IPS DF 6.9 (cell line): Measurements from ENCODE around the gene NOX4.
"Not testable (repeated sequence)": the region's sequence is repeated elsewhere in the genome, so short reads cannot be mapped to it uniquely, and the experiment has no call there.

Experiments used
- DNase-seq: peaks from one replicate; pipeline ENCODE4 v3.0.0-alpha.2; 2013; ENCODE audit warnings: low read depth, low spot score
- H3K27ac ChIP-seq: one replicate; pipeline ENCODE4 v1.5.1; 2013; ENCODE audit warnings: low read length, control low read depth
- H3K27me3 ChIP-seq: 2 replicates; pipeline ENCODE4 v1.6.1; 2013; ENCODE audit warnings: mild to moderate bottlenecking, low read length; ENCODE audit not compliant: control insufficient read depth, insufficient read depth
- H3K36me3 ChIP-seq: 2 replicates; pipeline ENCODE4 v1.6.1; 2013; ENCODE audit warnings: low read length; ENCODE audit not compliant: control insufficient read depth, insufficient read depth
- H3K4me1 ChIP-seq: 2 replicates; pipeline ENCODE4 v1.6.1; 2013; ENCODE audit warnings: low read length; ENCODE audit not compliant: control insufficient read depth, insufficient read depth
- H3K4me3 ChIP-seq: 2 replicates; pipeline ENCODE4 v1.5.1; 2013; ENCODE audit warnings: mild to moderate bottlenecking, low read length
- H3K9me3 ChIP-seq: 2 replicates; pipeline ENCODE4 v1.6.1; 2013; ENCODE audit warnings: low read length, inconsistent platforms; ENCODE audit not compliant: control insufficient read depth, insufficient read depth
- WGBS: extraction: QIAGEN DNeasy Blood & Tissue Kit; methylation state at CpG from one replicate; pipeline ENCODE4 v1.1.7; 2013; ENCODE audit warnings: mixed read lengths, missing lambda C conversion rate; ENCODE audit not compliant: insufficient read length, insufficient coverage; 5-methylcytosine and 5-hydroxymethylcytosine counted together

The NOX4 gene

DNA sequence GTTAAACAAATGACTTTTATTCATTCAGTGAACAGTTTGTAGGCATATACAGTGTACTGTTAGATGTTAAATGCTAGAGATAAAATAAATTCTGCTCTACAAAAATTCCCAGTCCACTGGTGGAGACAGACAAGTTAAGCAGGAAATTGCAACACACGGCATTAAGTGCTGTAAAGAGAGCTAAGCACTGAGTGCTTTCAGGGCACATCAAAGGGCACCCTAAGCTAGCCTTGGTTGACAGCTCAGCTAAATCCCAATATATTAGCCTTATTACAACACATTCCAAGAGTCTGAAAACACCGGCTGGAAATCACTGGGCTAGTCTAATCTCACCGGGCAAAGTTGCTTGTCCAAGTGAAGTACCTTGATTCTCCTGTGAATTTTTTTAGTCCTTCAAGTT, 55.1 kb downstream of the NOX4 start:
- H3K27me3 ChIP-seq, result no peaks in the 10 kb centered on the region
- DNase-seq, result no peak
- H3K36me3 ChIP-seq, result no peaks in the 10 kb centered on the region
- H3K9me3 ChIP-seq, result no peaks in the 10 kb centered on the region
- H3K4me3 ChIP-seq, result no peak overlapping the region
- no peaks in the 10 kb centered on the region for H3K4me1 ChIP-seq
- no peak overlapping the region for H3K27ac ChIP-seq
- WGBS, result no CpG with 5 or more reads among the region's 3 CpGs

DNA sequence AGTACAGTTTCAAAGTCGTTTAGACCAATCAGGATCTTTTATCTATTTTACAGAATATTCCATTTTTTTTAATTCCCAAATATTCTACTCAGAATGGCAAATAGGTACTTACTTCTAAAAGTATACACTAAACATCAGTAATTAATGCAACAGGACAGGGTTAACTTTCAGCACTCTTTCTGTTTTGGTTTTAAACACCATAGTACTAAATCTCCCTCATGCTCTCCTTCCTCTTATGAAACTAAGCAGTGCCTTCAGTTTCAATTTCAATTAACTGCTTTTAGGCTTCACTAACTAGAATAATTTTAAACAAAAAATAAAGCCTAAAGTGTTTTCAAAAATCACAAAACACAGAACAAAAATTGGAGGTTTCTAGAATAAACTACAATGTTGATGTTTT, 57.9 kb downstream of the NOX4 start:
- Histone ChIP-seq H3K27ac (no peak overlapping the region), H3K4me3 (no peak overlapping the region), H3K27me3 (no peaks in the 10 kb centered on the region), H3K9me3 (no peaks in the 10 kb centered on the region), H3K4me1 (no peaks in the 10 kb centered on the region), H3K36me3 (no peaks in the 10 kb centered on the region)
- no CpG with 5 or more reads among the region's 1 CpG for WGBS
- DNase-seq, result no peak

DNA sequence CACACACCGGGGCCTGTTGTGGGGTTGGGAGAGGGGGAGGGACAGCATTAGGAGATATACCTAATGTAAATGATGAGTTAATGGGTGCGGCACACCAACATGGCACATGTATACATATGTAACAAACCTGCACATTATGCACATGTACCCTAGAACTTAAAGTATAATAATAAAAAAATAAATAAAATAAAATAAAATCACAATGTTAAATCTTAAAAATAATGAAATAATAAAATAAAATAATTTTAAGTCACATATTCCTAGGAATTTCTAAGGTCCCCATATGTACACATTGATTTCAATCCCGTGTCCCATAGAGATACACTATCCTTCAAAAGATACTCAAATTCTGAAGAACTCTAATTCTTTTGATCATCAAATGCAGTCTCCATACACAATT, 59.0 kb downstream of the NOX4 start:
- H3K4me1 ChIP-seq, DNase-seq, H3K9me3 ChIP-seq, H3K36me3 ChIP-seq, H3K27me3 ChIP-seq, H3K27ac ChIP-seq, H3K4me3 ChIP-seq: not testable (repeated sequence)
- no CpG with 5 or more reads among the region's 3 CpGs for WGBS

DNA sequence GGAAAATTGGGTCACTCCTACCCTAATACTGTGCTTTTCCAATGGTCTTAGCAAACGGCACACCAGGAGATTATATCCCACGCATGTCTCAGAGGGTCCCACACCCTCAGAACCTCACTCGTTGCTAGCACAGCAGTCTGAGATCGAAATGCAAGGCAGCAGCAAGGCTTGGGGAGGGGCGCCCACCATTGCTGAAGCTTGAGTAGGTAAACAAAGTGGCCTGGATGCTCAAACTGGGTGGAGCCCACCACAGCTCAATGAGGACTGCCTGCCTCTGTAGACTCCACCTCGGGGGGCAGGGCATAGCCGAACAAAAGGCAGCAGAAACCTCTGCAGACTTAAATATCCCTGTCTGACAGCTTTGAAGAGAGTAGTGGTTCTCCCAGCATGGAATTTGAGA, 64.7 kb downstream of the NOX4 start:
- not testable (repeated sequence) for H3K4me3 ChIP-seq, H3K27me3 ChIP-seq, H3K36me3 ChIP-seq, H3K27ac ChIP-seq, H3K9me3 ChIP-seq, DNase-seq, H3K4me1 ChIP-seq
- no CpG with 5 or more reads among the region's 7 CpGs for WGBS

DNA sequence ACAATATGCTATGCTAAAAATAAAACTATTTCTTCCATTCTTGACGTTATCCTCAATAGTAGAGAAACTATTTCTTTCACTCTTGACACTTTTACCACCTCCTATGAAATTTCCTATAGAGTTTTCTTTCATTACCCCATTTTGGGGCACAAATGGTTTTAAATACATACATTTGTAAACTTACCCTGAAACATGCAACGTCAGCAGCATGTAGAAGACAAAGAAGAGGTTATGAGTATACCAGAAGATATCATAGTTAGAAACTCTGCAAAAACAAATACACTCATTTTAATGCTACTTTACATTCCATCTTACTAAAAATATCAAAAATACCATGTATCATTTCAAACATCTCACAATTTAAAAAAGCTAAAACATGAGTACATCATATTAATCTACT, 69.5 kb downstream of the NOX4 start:
- H3K9me3 ChIP-seq, result no peaks in the 10 kb centered on the region
- no CpG with 5 or more reads among the region's 2 CpGs for WGBS
- H3K36me3 ChIP-seq, result no peaks in the 10 kb centered on the region
- DNase-seq, result no peak
- no peaks in the 10 kb centered on the region for H3K4me1 ChIP-seq
- no peak overlapping the region for H3K4me3 ChIP-seq
- no peak overlapping the region for H3K27ac ChIP-seq
- H3K27me3 ChIP-seq, result no peaks in the 10 kb centered on the region

DNA sequence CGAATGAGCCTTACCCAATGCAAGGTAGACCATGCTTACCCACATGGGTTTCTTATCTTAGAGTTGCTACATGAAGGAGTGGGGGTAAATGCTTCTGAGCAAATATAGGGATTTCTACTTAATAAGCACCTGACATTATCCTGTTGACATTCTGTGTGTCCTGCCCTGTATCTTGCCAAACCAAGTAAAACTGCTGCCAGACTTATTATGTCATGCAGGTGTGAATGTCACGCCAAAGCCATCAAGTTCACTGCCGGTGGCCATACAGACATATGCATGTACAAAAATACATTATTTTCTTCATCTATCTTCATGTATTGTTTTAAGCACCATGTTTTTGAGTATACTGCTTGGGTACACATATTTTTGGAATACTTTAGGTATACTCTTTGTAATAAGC, 70.2 kb downstream of the NOX4 start:
- H3K4me1 ChIP-seq, result no peaks in the 10 kb centered on the region
- H3K27ac ChIP-seq, result no peak overlapping the region
- H3K27me3 ChIP-seq, result no peaks in the 10 kb centered on the region
- DNase-seq, result no peak
- H3K36me3 ChIP-seq, result no peaks in the 10 kb centered on the region
- no CpG with 5 or more reads among the region's 3 CpGs for WGBS
- H3K4me3 ChIP-seq, result no peak overlapping the region
- no peaks in the 10 kb centered on the region for H3K9me3 ChIP-seq

DNA sequence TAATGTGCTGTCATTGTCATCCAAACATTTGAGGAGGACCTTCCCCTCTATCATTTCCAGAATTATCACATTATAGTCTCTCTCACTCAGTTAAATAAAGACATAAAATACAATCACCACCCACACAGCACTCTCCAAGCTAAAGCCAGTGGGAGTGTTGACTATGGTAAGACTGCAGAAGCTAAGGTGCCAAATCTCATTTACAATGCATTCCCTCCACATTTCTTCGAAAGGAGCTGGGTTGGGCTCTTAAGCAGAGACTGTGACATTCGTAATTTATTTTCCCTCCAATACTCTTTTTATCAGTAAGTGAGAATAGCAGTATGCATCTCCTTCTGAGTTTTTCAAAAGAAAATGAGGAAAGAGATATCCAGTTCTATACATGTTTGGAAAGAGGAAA, 74.2 kb downstream of the NOX4 start:
- no peak for DNase-seq
- WGBS, result no CpG with 5 or more reads among the region's 2 CpGs
- H3K4me3 ChIP-seq, result no peak overlapping the region
- no peaks in the 10 kb centered on the region for H3K27me3 ChIP-seq
- H3K4me1 ChIP-seq, result no peaks in the 10 kb centered on the region
- H3K9me3 ChIP-seq, result no peaks in the 10 kb centered on the region
- no peak overlapping the region for H3K27ac ChIP-seq
- no peaks in the 10 kb centered on the region for H3K36me3 ChIP-seq

DNA sequence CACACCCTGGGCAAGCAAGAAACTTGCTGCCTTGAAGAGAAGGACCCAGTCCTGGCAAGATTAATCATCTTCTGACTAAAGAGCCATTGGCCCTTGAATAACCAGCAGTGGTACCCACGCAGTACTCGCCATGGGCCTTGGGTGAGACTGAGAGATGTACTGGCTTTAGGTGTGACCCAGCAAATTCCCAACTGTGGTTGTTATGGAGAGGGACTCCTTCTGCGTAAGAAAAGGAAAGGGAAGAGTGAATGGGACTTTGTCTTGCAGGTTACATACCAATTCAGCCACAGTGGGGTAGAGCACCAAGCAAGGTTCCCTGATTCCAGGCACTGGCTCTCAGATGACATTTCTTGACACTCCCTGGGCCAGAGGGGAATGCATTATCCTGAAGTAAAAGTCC, 80.1 kb downstream of the NOX4 start:
- not testable (repeated sequence) for DNase-seq, H3K4me1 ChIP-seq
- WGBS, result no CpG with 5 or more reads among the region's 3 CpGs

DNA sequence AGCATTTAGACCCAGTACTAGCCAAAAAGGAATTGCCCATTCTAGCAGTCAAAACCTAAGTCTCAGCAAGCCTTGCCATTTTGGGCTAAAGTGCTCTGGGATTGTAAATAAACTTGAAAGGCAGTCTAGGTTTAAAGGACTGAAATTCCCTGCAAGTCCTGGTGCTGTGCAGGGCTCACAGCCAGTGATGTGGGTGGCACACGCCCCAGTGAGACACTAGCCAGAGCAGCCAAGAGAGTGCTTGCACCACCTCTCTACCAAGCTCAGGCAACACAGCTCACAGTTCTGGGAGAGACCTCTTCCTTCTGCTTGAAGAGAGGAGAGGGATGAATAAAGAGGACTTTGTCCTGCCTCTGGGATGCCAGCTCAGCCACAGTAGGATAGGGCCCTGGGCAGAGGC, 80.5 kb downstream of the NOX4 start:
- not testable (repeated sequence) for H3K9me3 ChIP-seq, H3K36me3 ChIP-seq, DNase-seq, H3K27ac ChIP-seq, H3K27me3 ChIP-seq, H3K4me3 ChIP-seq, H3K4me1 ChIP-seq
- WGBS, result no CpG with 5 or more reads among the region's 1 CpG

More for the DNA sequence above, 80.1 kb downstream of the NOX4 start:
- not testable (repeated sequence) for H3K27me3 ChIP-seq, H3K27ac ChIP-seq, H3K4me3 ChIP-seq, H3K9me3 ChIP-seq, H3K36me3 ChIP-seq

DNA sequence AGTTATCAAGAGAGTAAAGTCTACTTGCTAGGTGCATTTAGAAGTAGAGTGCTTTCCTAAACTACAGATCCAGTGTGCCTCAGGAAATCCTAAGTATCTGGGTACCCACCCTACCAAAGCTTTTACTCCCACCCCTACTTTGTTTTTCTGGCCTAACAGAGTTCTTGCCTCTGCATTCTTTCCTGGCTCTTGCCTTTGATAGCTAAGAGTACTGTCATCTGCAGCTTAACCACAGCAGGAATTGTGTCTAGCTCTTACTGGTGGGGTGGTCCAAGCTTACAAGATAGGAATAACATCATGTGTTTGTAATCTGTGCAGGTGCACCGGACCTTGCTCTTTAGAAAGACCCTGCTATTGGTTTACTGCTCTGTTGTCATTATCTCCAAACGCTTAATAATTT, 82.7 kb downstream of the NOX4 start:
- H3K4me3 ChIP-seq, H3K27ac ChIP-seq, H3K27me3 ChIP-seq, DNase-seq, H3K9me3 ChIP-seq, H3K36me3 ChIP-seq, H3K4me1 ChIP-seq: not testable (repeated sequence)
- WGBS, result no CpG with 5 or more reads among the region's 2 CpGs

DNA sequence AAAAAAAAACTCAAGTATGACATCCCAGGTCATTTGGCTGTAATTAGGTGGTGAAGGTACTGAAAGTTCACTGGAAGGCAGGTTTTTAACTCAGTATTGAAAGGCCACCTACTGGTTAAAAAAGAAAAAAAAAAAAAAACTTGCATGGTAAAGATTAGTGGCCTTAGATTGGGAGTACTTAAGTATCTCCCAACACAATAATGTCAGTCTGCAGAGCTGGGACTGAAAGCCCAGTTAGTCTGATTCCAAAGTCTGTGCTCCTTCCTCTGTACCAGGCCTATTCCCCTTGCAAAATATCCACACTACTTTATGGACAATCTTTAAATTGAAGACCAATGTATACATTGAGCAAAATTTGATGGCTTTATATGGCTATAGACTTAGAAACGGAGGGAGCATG, 85.5 kb downstream of the NOX4 start:
- Histone ChIP-seq H3K4me1 (no peaks in the 10 kb centered on the region; the same call in 1 of the 2 replicates), H3K9me3 (no peaks in the 10 kb centered on the region), H3K27me3 (no peaks in the 10 kb centered on the region), H3K36me3 (no peaks in the 10 kb centered on the region), H3K27ac (no peak overlapping the region), H3K4me3 (no peak overlapping the region)
- DNase-seq, result no peak
- WGBS, result no CpG with 5 or more reads among the region's 1 CpG
